Kidney (tissue), 14 donors: ENCODE measurements around the gene ATP6V0A4. TPM values are rescaled to one million over a fixed set of nuclear protein-coding genes. Genes with fewer than 3 reads are reported as not detected.
A peak's percentile ranks its signal among the peaks of the same experiment; 100 is the strongest.

Experiments used
- DNase-seq, 5 donors: peaks; one replicate each; pipeline ENCODE4 v3.0.0-alpha.2; 2013 to 2020
- FAIRE-seq: peaks from 2 replicates; lab custom pipeline; 2012; peaks lifted over from hg19 to GRCh38; lab: Jason Lieb, UNC
- H3K27ac ChIP-seq, 2 donors: one replicate each; pipeline ENCODE4 v1.7.0; 2013; ENCODE audit warnings: low read depth in 2 of 2, low read length in 2 of 2, inconsistent platforms in 1 of 2
- H3K27me3 ChIP-seq: one replicate; pipeline ENCODE4 v1.7.1; 2013; ENCODE audit warnings: low read length, inconsistent platforms; ENCODE audit not compliant: control insufficient read depth, insufficient read depth
- H3K36me3 ChIP-seq, 3 donors: one replicate each; pipeline versions ENCODE4 v1.7.0 to v1.7.1; 2013; ENCODE audit warnings: low read length in 3 of 3, control low read depth in 1 of 3, inconsistent platforms in 1 of 3; ENCODE audit not compliant: insufficient read depth in 3 of 3, control insufficient read depth in 2 of 3
- H3K4me1 ChIP-seq, 3 donors: one replicate each; pipeline versions ENCODE4 v1.7.0 to v1.7.1; 2013; ENCODE audit warnings: low read length in 3 of 3, inconsistent platforms in 1 of 3, low read depth in 1 of 3; ENCODE audit not compliant: control insufficient read depth in 2 of 3, insufficient read depth in 2 of 3
- H3K4me3 ChIP-seq, 3 donors: one replicate each; pipeline versions ENCODE4 v1.7.0 to v1.8.1; 2013; ENCODE audit warnings: low read length in 3 of 3, control low read depth in 1 of 3, inconsistent platforms in 1 of 3
- H3K9ac ChIP-seq, 3 donors: one replicate each; pipeline versions ENCODE4 v1.7.0 to v1.7.1; 2013; ENCODE audit warnings: low read length in 3 of 3, control low read depth in 1 of 3, inconsistent platforms in 1 of 3
- H3K9me3 ChIP-seq, 3 donors: one replicate each; pipeline versions ENCODE4 v1.7.0 to v1.7.1; 2013; ENCODE audit warnings: low read length in 3 of 3, control low read depth in 1 of 3, inconsistent platforms in 1 of 3; ENCODE audit not compliant: control insufficient read depth in 2 of 3, insufficient read depth in 1 of 3
- intact Hi-C: fragments of 100-400 bp; cut with DNase I; formaldehyde crosslinking; loops from one replicate; pipeline ENCODE4 v1.11.1; 2022
- polyA plus RNA-seq: library from polyadenylated mRNA; stranded (reverse); fragments of 350-450 nt; fragmentation: Illumina TruSeq; extraction: RNeasy Lipid Tissue Mini Kit (QIAGEN cat#74804); gene quantifications from one replicate; pipeline ENCODE4 v1.2.3, GENCODE V29; 2014; ENCODE audit warnings: low read depth, low replicate concordance; ENCODE audit not compliant: insufficient read depth
- total RNA-seq: library from RNA; stranded (reverse); fragmentation: NEBNext Ultra II Directional; extraction: Animal tissue kit (Norgen Biotek cat#: 25700); gene quantifications from one replicate; pipeline ENCODE4 v1.2.1, GENCODE V29; 2021
- TF ChIP-seq, protein P1 (sequence below): IDR thresholded peaks from 3 replicates; pipeline ENCODE4 v1.5.1; 2012; ENCODE audit warnings: mild to moderate bottlenecking, moderate library complexity, borderline replicate concordance; ENCODE audit not compliant: insufficient read depth; ENCODE audit errors: extremely low read depth
- donor health status: control.
- donor health status: control.
- donor health status: control.
- donor health status: control.
- donor health status: control.
- donor health status: DM: yes; HTN: yes; CAD: no.
- donor health status: Normal renal cell carcinoma (clear cell type).

Gene ATP6V0A4
- total and polyA plus RNA-seq, 2 donors from 2014 or later: 30.5 to 140 TPM

- Histone ChIP-seq H3K36me3 (peaks cover 0 to 21% (median 0%) of the 10 kb centered on the region in 3 donors), H3K9ac (no peak overlapping the region), H3K27ac (no peak overlapping the region), H3K4me1 (no peaks in the 10 kb centered on the region), H3K27me3 (no peaks in the 10 kb centered on the region), H3K4me3 (no peak overlapping the region), H3K9me3 (no peaks in the 10 kb centered on the region)
- DNase-seq (no peak), FAIRE-seq (no peak)
- intact Hi-C loops: no loop called here
- TF ChIP-seq, protein P1, sequence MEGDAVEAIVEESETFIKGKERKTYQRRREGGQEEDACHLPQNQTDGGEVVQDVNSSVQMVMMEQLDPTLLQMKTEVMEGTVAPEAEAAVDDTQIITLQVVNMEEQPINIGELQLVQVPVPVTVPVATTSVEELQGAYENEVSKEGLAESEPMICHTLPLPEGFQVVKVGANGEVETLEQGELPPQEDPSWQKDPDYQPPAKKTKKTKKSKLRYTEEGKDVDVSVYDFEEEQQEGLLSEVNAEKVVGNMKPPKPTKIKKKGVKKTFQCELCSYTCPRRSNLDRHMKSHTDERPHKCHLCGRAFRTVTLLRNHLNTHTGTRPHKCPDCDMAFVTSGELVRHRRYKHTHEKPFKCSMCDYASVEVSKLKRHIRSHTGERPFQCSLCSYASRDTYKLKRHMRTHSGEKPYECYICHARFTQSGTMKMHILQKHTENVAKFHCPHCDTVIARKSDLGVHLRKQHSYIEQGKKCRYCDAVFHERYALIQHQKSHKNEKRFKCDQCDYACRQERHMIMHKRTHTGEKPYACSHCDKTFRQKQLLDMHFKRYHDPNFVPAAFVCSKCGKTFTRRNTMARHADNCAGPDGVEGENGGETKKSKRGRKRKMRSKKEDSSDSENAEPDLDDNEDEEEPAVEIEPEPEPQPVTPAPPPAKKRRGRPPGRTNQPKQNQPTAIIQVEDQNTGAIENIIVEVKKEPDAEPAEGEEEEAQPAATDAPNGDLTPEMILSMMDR: no peak
Measured at GRCh38 chr7:138712652-138713051, 85.3 kb downstream of the ATP6V0A4 start.

- peak in 2 of 5 donors; percentile 19 to 65 for DNase-seq
- H3K9me3 ChIP-seq: no peaks in the 10 kb centered on the region
Measured at GRCh38 chr7:138710536-138711385, 87.2 kb downstream of the ATP6V0A4 start.

DNA sequence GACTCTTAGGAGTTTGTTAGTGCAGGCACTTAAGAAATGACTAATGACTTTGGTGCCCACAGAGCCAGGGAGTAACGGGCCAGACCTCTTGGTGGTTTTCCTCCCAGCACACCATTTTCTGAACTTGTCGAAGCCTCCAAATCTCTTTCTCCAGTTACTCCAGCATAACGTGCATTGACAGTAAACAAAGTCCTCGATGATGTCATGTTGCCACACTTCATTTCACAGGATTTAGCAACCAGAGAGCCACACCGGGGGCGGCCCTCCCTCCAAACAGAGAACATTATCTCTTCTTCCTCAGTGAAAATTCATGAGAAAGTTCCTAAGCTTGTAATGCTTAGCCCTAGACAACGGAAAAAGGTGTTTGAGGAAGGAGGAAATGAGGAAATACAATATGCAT lies 92.8 kb downstream of the ATP6V0A4 start:
- Histone ChIP-seq H3K36me3 (peaks cover 0 to 4% (median 2%) of the 10 kb centered on the region in 3 donors), H3K4me3 (no peak overlapping the region), H3K27me3 (no peaks in the 10 kb centered on the region), H3K9me3 (no peaks in the 10 kb centered on the region), H3K9ac (no peak overlapping the region), H3K27ac (no peak overlapping the region), H3K4me1 (no peaks in the 10 kb centered on the region)
- TF ChIP-seq, protein P1: no peak
- DNase-seq (no peak), FAIRE-seq (no peak)
- intact Hi-C loops: no loop called here

More at GRCh38 chr7:138710536-138711385, 87.2 kb downstream of the ATP6V0A4 start:
- intact Hi-C loops: no loop called here
- Histone ChIP-seq H3K4me3 (no peak overlapping the region), H3K9ac (no peak overlapping the region), H3K27ac (no peak overlapping the region), H3K4me1 (no peaks in the 10 kb centered on the region), H3K36me3 (peaks cover 0 to 21% (median 2%) of the 10 kb centered on the region in 3 donors), H3K27me3 (no peaks in the 10 kb centered on the region)
- FAIRE-seq: no peak
- TF ChIP-seq, protein P1: no peak
